HG02798 (cell line): ENCODE results near the gene FLNB.
A peak's percentile ranks its signal among the peaks of the same experiment; 100 is the strongest.

ENCODE experiments used
- ATAC-seq: cut with Tn5 transposase; IDR thresholded peaks from one replicate; pipeline ENCODE4 v1.9.1; 2021; ENCODE audit warnings: mild to moderate bottlenecking; ENCODE audit not compliant: unreplicated experiment, poor library complexity

The FLNB gene

DNA sequence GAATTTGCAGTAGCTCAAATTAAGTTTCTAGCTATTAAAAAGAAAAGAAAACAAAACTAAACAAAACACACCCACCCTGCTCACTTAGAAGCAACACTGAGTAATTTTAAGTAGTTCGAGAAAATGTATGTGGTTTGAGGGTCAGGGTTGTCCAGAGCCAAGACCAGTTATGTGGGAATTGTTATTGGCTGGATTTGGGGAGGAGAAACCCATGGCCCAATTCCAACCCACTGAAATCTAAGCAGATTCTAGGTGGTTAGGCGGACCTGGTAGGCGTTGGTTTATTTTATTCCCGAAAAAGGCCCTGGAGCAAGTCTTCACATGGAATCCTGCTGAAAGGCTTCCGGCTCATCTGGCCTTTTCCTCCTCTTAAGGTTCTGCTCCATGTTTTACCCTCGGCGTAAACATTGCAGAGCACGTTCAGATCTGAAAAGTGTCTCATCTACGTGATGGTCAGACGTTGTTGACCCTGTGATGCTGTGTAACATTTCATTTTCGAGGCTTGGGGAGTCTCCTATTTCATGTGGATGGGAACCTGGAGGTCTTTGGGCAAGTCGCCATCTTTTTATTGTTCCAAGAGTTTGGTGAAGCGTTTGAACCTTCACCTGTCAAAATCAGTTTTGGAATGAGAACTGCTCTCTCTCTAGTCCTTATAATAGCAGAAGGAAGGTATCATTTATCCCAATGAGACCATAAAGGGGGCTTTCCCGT, 64.0 kb downstream of the FLNB start:
- no peak for ATAC-seq

DNA sequence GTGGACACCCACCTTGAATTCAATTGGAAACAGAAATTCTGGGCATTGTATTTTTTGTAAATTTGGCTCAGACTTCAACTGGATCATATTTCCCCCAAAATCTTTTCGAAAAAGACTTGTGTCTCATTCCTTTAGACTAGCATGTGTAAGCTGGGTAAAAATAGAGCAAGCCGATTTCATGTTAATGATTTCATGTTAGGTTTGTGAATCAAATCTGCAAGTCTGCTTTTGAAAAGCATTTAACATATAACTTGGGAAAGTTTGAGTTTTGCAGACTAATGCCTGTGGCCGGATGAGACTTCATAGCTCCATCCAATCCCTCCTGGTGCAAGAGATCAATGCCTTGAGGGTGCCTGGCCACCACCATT, 64.5 kb downstream of the FLNB start:
- ATAC-seq, result no peak

DNA sequence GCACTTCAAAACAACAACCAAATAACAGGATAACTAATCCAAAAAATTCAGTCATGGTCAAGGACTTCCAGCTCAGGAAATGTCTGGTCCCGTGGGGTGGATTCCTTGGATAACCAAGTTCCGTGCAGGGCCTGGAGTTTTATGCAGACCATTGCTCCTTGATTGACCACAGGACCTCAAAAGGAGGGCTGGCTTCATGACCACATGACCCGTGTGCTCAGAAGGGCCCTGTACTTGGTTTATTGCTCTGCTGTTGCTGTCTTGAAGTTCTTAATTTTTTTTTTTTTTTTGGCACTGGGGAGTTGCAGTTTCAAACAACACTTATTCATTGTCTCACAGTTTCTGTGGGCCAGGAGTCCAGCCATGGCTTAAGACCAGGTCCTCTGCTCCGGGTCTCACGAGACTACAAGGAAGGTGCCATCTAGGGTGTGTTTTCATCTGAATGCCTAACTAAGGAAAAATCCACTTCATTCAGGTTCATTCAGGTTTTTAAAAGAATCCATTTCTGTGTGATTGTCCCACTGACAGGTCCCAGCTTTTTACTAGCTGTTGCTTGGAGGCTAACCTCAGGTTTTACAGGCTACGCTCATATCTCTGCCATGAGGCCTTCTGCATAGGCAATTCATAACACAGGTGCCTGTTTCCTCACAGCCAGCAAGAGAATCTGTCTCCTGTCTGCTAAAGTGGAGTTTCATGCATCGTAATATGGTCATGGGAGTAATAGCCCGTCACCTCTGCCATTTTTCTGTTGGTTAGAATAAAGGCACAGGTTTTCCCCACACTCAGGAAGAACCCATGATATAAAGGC, 65.3 kb downstream of the FLNB start:
- ATAC-seq, result no peak

DNA sequence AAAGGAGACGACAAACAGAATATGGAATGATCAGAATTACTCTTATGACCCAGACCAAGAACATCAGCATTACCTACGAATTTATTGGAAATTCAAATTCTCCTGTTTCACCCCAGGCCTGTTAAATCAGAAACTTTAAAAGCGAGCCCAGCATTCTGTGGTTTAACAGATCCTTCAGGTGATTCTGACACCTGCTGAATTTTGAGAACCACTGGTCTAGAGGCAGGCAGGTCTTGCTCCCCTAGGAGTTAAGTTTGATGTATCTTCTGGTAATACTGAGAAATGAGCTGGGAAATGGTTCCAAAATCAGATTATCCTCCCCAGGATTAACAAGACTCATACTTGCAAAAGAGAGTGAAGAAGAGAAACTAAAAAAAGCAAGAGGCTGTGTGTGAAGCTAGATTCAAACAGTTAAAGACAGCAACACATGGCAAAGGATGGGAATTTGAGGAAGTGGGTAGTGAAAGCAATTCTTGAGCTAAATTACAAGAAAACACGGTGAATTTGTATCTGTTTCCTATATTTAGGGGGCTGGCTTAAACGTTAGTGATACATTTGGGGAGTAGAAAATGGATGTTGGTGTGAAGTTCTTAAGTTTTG, 66.0 kb downstream of the FLNB start:
- no peak for ATAC-seq

DNA sequence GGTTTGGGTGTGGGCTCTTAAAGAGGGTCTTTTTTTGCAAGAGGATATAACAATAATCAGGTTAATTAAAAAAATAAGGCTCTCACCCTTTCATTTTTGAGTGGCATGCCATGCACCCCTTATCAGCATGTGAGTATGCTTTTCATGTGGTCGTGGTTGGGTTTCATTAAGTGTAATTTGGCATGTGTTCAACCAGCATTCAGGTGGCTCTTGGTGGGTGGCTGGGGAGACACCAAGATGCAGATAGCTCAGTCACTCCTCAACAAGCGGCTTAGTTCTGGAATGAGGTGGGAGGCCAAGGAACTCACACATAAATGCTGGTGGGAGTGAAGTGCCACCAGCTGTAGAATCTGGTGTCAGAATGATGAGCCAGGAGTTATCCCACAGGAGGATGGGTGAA, 66.8 kb downstream of the FLNB start:
- no peak for ATAC-seq

DNA sequence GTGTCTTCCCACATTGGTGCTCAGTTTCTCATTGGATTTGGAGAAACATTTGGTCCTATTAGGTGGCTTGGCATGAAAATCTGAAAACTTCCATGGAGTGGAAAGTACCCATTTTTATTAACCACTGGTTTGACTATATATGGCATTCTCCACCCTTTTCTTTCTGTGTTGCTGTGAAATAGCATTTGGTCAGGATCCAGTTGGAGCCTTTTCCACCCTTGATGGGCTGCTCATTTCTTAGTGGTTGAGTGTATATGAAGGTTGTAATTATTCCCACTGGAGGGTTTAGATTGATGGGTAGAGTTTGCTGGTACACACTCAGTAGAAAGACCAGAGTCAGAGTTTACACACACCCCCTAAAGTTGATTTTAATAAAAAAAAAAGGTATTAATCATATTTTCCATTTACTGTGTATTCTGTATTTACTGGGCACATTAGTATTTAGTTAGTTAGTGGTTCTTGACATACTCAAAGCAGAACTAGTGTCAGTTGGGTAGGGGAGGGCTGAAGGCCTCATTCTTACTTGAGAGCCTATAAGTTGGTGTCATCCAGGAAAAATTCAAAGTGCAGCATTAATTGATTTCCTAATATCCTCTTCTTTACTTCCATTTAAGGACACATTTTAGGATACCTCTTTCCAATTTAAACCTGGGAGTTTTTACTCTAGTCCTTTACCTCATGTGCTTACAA, 69.5 kb downstream of the FLNB start:
- no peak for ATAC-seq

DNA sequence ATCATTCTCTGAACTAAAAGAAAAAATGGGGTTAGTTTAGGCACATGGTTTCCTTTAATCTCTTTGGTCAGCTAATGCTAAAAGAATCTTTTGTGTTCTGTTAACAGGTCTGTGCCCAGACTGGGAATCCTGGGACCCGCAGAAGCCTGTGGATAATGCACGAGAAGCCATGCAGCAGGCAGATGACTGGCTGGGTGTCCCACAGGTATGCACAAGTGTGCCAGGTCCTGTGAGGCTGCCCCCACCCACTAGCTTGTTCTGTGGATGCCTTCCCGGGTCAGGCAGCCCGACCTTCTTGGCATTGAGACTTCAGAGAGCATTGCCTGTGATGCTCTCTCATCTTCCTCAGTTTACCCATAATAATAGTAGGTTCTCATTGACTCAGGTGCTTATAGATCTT, 70.4 kb downstream of the FLNB start:
- ATAC-seq, result no peak

DNA sequence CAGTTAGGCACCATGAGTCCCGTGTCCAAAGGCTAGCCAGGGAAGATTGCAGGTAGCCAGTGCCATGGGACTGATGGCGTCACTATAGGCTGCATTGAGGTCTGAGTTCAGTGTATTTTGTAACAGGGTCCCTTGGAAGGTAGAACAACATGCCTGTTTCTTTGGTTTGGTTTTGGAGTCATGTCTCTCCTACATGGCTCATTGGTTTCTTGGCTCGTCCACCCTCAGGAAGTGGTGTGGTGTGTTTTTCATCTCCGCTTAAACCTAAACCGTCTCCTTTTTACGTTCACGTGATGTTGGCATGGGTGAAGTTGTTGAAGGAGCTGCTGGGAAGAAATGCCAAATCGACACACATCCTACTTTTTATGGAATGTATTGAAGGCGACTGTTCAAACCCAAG, 71.6 kb downstream of the FLNB start:
- ATAC-seq, result no peak

DNA sequence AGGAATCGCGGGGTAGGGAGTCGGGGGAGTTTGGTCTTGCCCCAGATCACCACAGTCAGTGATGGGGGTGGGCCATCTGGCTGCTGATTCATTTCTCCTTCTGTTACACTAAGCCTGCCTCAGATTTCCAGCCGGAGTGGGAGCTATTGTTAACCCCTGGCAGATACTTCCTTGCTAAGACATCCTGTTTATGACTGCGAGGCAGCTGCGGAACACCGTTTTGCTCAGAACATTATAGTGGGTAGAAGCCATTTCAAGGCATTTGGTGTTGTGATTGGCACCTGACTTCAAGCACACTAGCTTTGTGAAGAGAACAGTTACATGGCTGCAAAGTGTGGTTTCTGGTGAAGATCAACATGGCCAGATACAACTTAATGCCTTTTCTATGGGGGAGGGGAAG, 73.8 kb downstream of the FLNB start:
- no peak for ATAC-seq

DNA sequence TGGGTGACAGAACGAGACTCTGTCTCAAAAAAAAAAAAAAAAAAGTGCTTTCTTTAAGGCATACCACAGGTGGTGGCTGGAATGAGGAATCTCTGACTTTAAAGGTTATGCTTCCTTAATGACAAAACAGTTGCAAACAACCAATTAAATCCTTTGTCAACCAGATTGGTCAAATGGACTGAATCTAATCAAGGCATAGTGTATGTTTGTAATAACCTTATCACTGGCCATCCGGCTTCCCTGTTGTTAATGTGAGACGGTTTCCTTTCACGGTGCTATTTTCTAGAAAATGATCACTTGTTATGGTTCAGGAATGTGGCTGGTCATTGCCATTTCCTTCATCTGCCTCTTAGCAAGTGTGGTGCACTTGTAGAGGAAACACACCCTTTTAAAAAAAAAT, 75.9 kb downstream of the FLNB start:
- no peak for ATAC-seq

DNA sequence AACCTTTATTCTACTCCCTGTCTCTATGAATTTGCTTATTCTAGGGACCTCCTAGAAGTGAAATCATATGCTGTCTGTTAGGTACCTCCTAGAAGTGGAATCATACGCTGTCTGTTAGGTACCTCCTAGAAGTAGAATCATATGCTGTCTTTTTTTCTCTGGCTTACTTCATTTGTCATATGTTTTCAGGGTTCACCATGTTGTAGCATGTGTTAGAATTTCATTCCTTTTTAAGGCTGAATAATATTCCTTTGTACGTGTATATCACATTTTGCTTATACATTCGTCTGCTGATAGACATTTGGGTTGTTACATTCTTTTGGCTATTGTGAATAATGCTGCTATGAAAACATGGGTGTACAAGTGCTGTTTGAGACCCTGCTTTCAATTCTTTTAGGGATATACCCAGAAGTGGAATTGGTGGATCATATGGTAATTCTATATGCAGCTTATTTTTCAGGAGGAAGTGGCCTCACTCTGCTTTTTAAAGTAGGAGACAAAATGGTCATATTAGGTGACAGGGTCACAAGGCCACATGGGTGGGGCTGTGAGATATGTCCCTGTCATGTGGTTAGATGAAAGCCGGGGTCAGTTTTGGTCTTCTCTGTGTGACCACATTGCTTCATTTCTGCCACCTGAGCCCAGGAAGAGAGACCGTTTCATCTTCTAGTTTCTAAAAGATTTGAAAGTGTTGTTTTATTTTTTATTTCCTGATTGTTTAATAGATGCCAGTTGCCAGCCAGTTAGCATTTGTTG, 76.7 kb downstream of the FLNB start:
- ATAC-seq, result peak; percentile 76

DNA sequence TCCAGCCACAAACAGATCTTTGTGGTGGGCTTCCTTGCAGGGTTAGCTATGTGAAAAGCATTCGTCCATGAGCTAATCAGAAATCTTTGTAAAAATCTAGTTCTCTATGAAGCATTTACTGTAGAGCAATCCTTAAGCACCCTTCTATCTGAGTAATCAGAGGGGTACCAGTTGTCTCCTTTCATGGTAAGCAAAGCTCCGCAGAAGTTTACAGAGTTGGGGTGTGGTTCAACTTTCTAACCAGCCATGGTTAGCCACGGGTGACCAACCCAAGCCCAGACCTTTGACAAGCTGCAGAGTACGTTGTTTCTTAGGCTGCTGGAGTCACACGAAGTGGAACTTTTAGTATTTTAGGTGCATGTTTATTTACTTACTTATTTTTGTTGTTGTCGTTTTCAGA, 77.4 kb downstream of the FLNB start:
- ATAC-seq, result peak; percentile 46

DNA sequence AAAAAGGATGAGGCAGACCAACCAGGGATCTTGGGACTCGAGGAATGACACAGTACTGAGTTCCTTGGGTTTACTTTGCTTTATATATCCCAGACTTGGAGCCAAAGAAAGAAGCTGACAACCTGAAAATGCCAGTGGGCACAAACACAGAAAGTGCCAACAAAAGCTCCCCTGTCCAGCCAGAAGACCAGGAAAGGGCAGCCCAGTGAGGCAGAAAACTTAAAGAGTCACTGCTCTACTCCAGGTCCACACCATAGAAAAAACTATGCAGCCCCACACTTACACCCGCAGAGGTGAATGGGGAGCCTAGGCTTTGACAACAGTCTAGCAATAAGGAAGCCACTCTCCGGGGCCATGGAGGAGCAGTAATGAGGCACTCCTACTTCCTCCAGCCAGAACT, 80.3 kb downstream of the FLNB start:
- no peak for ATAC-seq

DNA sequence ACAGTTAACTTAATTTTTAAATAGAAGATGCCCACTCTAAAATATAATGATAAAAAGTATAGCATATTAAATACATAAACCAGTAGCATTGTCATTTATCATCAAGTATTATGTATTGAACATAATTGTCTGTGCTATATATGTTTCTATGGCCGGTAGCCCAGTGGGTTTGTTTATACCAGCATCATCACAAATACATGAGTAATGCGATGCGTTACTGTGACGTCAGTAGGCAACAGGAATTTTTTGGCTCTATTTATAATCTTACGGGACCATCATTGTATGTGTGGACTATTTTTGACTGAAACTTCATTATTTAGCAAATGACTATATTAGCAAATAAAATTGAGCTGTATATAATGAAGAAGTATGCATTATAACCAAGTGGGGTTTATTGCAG, 82.1 kb downstream of the FLNB start:
- ATAC-seq, result no peak

DNA sequence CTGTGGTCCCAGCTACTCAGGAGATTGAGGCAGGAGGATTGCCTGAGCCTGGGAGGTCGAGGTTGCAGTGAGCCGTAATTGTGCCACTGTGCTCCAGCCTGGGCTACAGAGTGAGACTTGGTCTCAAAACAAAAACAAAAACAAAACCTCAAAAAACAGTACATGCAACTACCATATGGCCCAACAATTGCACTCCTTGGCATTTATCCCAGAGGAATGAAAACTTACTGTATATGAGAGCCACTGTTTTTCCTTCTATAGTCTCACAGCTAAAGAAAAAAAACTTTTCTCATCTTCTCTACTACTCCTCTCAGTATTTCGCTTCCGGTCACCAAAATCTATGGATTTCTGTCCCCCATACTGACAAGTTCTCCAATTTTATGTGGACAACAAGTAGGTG, 84.3 kb downstream of the FLNB start:
- no peak for ATAC-seq

DNA sequence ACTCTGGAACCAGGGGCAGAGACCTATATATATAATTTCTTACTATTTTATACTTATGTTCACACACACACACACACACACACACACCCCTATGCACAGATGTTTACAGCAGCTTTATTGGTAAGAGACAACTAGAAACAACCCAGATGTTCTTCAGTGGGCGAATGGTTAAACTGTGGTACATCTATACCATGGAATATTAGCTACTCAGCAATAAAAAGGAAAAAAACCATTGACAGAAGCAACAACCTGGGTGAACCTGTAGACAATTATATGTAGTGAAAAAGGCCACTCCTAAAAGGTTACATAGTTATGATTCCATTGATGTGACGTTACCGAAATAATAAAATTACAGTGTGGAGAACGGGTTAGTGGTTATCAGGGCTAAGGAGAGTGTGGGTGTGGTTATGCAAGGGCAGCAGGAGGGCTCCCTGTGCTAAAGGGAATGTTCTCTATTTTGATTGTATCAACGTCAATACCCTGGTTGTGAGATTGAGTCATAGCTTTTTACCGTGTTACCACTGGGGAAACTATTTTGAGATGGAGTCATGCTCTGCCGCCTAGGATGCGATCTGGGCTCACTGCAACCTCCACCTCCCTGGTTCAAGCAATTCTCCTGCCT, 85.5 kb downstream of the FLNB start:
- ATAC-seq, result no peak

DNA sequence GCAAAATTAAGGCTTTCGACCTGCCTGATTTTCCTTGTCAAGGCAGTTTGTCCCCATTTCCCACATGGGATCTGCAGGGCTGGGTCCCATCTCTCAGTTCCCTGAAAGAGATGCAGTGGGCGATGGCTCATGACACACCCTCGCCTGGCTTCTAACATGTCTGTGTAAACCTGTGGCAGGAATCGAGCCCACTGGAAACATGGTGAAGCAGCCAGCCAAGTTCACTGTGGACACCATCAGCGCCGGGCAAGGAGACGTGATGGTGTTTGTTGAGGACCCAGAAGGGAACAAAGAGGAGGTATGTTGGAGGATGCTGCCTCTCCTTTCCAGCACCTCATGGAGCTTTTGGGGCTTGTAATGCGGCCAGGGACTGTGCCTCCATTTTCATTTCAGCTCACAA, 86.4 kb downstream of the FLNB start:
- ATAC-seq, result no peak

DNA sequence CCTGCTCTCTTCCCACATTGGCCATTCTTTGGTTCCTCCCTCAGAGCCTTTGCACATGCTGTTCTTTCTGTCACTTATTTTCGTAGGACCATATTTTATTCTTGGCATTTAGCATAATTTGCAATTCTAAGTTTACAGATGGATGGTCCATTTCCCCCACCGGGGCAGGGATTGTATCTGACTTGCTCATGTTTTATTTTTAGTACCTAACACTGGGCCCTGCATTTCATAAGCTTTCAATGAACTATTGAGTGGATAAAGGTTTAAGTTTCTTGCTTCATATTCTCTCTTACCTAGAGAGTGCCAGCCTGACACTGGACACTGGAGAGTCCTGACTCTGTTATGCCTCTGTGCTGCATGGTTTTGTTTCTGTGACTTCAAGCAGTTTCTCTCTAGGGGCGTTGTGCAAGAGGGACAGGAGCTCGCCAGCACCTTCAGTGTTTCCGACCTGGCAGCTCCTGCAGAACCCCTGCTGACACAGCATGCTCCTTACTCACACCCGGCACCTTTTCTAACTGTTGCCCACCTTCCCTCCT, 87.4 kb downstream of the FLNB start:
- ATAC-seq, result no peak

DNA sequence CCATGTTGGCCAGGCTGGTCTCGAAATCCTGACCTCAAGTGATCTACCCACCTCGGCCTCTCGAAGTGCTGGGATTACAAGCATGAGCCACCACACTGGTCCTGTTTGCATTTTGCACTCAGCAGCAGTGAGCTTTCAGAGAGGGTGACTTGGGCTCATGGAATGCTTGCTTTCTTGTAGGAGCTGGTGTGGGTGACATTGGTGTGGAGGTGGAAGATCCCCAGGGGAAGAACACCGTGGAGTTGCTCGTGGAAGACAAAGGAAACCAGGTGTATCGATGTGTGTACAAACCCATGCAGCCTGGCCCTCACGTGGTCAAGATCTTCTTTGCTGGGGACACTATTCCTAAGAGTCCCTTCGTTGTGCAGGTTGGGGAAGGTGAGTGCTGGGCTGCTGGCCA, 90.3 kb downstream of the FLNB start:
- no peak for ATAC-seq

DNA sequence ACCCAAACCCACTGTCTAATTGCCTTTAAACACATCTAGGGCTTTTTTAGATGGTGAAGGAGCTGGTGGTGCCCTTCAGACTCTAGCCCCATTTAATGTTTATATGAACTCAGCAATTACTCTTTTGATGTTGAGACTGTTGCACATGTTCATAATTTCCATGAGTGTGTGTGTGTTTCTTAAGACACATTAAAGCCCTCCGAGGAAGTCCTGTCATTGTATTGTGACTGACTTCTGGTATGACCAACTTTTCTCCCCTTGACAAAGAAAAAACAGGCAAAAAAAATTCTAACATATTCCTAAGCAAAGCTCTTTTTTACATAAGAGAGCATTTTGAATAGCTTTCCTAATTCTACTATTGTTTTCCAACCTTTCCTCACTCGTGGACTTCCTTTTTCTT, 91.6 kb downstream of the FLNB start:
- no peak for ATAC-seq
